Measurements from ENCODE around the gene SMPD2.

Gene SMPD2

GRCh38 chr6:109461733-109462526 is 21.4 kb downstream of the SMPD2 start:
- no peak for DNase-seq

DNA sequence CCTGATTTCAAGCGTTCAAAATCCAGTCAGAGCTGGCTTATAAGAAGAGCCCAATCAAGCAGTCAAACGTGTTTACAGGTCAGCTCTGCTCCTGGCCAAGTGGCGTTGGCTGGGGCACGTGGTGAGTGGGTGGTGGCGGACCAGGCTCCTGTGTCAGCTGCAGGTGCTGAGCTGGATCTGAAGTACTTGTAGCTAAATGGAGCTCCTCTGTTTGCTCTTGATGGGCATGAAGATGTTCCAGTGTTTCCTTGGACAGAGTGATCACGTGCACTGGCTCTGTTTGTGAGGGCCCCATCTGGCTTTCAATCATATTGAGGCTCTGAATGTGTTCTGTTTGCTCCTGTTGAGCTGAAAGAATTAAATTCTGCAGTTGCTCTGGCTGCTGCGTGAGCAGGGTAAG is 25.2 kb downstream of the SMPD2 start:
- no peak for DNase-seq

DNA sequence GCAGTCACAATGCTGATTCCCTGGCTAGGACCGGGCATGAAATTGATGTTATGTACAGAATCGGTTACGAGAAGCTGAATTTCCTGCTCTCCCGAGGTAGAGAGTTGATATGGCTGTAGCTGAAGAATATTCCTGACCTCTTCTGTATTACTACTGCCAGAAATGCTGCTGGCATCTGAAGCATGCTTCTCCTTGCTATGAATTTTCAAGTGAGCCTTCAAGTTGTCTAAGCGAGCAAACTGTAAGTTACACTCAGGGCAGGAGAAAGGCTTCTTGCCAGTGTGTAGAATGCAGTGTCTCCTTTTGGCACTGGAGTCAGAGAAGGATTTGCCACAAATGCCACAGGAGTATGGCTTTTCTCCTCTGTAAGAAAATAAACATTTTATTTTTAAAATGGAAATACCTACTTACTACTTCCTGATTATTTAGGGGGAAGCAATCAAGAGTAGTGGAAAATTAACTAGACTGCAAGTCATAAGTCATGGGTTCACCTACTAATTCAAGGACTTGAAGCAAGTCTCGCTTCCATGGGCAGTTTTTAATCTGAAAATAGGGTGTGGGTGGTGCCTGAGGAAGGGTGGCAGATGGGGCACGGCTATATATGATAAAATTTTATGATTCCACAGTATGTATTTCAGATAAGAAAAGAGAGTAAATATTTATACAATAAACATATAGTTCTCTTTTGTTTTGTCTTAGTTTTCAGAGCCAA is 25.8 kb downstream of the SMPD2 start:
- DNase-seq: no peak

- no peak for DNase-seq
Measured at GRCh38 chr6:109467696-109468095, 27.2 kb downstream of the SMPD2 start.

- no peak for DNase-seq
Measured at GRCh38 chr6:109469591-109470189, 29.2 kb downstream of the SMPD2 start.

DNA sequence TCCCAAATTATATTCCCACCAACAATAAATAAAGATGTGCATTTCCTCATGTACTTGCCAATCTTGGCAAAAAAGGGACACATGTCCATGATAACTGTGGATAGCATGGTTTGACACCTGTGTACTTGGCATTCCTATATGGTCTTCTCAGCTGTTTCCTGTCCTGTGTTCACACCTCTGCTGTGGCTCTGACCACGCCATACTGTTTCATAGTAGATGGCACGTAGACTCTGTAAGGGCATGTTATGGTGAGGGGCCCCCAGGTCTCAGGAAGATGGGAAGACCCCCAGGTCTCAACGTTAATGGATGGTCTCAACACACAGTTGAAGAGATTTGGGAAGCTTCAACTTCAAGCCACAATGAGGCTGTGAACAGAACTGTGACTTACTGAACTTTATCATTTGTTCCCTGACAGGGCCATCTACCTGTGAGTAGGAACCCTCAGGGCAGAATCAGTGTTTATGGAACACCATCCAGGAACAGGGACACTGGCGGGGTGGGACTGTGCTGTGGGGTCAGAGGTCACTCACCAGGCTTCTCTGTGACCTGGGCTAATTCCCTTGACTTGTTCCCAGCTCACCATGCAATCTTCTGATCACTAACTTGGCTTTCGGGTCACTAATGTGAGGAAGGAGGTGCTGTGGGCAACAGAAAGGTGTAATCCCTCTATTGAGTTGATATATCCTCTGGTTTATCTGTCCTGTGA is 30.7 kb downstream of the SMPD2 start:
- no peak for DNase-seq

- DNase-seq: no peak
Measured at GRCh38 chr6:109472132-109472995, 31.8 kb downstream of the SMPD2 start.

DNA sequence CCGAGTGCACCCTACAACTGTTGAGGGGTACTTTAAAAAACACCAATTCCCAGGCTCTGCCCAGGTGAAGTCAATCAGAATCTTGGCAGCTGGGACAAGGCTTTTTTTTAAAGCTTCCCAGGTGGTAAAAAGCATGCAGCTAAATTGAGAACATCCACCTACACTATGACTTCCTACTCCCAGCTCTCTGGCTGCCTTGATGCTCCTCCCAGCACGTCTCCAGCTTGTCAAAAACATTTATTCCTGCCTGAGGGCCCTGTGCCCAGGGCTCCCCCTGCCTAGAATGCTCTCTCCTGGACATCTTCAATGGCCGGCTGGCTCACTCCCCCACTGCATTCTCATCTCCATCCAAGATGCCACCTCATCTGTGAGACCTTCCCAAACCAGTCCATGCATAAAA is 32.6 kb downstream of the SMPD2 start:
- DNase-seq: no peak

GRCh38 chr6:109474995-109475394 is 34.5 kb downstream of the SMPD2 start:
- no peak for DNase-seq

- DNase-seq: no peak
Measured at GRCh38 chr6:109475625-109476024, 35.1 kb downstream of the SMPD2 start.

DNA sequence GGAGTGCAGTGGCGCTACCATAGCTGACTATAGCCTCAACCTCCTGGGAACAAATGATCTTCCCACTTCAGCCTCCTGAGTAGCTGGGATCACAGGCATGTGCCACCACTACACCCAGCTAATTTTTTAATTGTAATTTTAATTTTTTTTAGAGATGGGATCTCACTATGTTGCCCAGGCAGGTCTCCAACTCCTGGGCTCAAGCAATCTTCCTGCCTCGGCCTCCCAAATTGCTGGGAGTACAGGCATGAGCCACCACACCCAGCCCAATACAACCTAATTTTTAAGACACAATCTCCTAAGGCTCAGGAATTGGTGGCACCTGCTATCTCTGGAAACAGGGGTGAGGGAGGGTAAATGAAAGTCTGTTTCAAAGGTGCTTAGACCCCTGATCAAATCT is 36.7 kb downstream of the SMPD2 start:
- DNase-seq: no peak

DNA sequence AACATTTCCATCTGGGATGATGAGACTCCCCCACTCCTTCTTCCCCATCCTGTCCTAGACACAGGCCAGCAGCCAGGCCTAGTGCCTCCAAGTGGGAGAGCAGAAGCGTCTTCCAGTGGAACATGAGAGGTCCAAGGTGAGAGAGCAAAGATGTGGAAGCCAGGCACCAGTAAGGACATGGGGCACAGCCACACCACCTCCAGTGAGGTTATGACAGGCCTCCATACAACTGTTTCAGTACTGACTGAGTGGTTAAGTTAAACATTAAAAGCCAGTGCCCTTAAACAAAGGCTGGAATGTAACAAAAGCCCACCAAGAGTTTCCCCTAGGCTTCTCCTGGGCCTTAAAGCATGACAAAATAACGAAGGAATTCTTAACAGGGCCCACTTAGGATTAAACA is 37.2 kb downstream of the SMPD2 start:
- no peak for DNase-seq

- DNase-seq: no peak
Measured at GRCh38 chr6:109478222-109478805, 37.8 kb downstream of the SMPD2 start.

DNA sequence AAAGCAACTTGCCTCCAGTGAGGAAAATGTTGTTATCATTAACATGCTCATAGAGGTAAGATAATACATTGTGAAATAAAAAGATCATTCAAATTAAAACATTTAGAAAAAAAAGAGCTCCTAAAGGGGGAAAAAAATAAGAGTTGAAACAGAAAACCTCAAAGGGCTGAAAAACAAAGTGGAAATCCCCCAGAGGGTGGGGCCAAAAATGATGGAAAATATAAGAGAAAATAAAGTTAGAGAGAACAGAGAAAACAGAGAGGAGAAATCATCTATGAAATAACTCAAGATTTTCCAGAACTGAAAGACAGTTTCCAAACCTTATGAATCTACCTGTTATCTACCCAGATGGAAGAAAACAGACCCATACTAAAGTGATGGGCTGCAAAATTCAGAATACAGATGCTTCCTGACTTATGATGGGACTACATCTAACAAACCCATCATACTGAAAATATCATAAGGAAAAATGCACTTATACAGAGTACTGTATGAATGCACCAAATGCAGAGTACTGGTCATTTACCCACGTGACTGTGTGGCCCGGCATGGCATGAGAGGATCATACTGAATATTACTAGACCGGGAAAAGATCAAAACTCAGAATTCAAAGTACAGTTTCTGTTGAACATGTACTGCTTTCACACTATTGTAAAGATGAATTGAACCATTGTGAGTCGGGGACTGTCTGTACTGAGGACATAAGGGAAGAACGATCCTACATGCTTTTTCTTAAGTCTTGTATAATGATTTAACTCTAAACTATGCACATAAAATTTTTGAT is 38.5 kb downstream of the SMPD2 start:
- no peak for DNase-seq

DNA sequence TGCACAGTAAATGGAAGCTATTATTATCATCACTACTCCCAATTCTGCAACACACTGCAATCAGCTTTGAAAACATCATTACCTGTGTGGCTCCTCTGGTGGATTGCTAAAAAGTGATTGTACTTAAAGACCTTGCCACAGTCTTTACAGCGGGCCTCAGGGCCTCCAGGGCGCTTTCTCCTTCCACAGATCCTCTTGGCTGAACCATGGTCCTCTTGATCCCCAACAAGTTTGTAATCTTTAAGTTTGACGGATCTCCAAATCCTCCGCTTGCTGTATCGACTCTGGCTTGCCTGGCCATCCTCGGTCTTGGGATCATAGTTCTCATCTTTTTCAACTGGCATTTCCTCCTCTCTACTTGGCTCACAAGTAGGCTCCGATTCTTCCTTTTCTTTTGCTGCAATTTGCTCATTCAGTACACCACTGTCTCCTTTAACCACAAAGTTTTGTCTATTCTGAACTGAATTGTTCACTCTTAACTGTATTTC is 40.5 kb downstream of the SMPD2 start:
- no peak for DNase-seq

DNA sequence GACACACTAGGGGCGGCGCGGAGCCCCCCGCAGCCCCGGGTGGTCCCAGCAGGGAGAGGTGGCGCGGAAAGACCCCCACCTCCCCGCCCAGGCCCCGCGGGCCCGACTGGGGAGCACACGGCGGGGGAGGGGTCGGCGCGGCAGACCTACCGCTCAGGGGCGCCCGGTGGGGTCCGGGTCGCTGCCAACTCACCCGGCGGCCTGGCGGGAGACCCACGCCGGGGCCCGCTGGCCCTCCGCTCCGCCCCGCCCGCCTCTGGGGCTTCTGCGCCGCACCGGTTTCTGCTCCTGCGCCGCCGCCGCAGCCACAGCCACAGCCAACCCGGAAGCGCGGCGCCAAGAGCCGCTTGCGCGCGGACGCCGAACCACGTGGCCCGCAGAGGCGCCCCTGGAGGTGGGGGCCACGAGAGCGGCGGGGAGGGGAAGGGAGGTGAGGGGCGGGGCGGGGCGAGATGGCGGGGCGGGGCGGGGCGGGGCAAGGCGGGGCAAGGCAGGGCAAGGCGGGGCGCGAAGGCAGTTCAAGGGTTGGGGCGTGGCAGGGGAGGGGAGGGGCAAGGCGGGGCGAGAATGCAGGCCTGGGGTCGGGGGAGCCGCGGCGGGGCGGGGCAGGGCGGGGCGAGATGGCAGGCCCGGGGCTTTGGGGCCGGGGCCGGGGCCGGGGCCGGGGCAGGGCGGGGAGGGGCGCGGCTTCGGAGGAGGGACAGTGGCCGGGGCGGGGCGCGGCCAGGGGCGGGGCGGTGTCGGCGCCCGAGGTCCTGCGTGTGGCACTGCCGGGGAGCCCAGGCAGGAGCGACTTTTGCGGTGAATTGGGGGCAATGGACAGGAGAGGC is 42.6 kb downstream of the SMPD2 start, which contains the start of gene ZBTB24:
TSS of gene ZBTB24 (minus strand) at position 315 of the 830 bp plus-strand sequence. CDS start 1,193 bp downstream, outside the sequence.
- peak; percentile 76 for DNase-seq

DNA sequence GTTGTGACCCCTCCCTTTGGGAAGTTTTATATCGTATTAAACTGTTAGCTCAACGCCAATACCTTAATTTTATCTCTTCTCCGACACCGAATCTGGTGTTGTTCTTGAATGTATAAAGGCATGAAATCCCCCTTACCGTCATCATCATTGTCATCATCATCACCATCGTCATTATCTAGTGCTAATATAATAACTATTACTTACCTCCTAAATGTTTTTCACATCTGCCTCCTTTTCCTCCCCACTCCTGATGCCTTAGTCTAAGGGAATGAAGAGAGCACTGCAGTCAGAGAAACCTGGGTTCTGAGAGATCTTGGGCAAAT is 43.2 kb downstream of the SMPD2 start:
- no peak for DNase-seq

- no peak for DNase-seq
Measured at GRCh38 chr6:109484122-109484521, 43.6 kb downstream of the SMPD2 start.

DNA sequence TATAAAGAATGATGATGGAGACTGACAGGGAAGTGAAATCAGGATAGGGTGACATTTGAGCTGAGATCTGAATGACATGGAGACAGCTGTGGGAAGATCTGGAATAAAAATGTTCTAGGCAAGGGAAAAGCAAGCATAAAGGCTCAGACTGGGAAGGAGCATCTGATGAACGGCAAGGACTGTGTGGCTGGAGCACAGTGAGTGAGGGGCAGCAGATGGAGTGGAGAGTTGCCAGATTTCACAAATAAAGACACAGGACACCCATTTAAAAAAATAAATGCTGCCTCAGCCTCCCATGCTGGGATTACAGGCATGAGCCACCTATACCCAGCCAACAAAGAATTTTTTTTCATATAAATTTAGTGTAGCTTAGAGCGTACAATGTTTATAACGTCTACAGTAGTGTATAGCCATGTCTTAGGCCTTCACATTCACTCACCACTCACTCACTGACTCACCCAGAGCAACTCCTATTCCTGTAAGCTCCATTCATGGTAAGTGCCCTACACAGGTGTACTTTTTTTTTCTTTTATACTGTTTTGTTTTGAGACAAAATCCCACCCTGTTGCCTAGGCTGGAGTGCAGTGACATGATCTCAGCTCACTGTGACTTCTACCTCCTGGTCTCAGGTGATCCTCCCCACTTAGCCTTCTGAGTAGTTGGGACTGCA is 44.9 kb downstream of the SMPD2 start:
- no peak for DNase-seq

DNA sequence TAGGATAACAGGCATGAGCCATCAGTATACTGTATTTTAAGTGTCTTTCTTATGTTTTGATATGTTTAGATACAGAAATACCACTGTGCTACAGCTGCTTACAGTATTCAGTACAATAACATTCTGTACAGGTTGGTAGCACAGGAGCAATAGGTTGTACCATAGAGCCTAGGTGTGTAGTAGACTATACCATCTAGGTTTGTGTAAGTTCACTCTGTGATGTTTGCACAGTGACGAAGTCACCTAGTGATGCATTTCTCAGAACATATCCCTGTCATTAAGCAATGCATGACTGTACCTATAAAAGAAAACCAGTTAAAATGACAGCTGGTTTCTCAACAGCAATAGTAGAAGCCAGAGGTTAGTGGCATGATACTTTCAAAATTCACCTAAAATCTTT is 45.5 kb downstream of the SMPD2 start:
- no peak for DNase-seq

Measured in activated T-cell treated with anti-CD3 and anti-CD28 coated beads for 4 hours (primary cell).